Measurements from ENCODE around the gene STXBP4.

STXBP4 gene, protein sequence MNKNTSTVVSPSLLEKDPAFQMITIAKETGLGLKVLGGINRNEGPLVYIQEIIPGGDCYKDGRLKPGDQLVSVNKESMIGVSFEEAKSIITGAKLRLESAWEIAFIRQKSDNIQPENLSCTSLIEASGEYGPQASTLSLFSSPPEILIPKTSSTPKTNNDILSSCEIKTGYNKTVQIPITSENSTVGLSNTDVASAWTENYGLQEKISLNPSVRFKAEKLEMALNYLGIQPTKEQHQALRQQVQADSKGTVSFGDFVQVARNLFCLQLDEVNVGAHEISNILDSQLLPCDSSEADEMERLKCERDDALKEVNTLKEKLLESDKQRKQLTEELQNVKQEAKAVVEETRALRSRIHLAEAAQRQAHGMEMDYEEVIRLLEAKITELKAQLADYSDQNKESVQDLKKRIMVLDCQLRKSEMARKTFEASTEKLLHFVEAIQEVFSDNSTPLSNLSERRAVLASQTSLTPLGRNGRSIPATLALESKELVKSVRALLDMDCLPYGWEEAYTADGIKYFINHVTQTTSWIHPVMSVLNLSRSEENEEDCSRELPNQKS

DNA sequence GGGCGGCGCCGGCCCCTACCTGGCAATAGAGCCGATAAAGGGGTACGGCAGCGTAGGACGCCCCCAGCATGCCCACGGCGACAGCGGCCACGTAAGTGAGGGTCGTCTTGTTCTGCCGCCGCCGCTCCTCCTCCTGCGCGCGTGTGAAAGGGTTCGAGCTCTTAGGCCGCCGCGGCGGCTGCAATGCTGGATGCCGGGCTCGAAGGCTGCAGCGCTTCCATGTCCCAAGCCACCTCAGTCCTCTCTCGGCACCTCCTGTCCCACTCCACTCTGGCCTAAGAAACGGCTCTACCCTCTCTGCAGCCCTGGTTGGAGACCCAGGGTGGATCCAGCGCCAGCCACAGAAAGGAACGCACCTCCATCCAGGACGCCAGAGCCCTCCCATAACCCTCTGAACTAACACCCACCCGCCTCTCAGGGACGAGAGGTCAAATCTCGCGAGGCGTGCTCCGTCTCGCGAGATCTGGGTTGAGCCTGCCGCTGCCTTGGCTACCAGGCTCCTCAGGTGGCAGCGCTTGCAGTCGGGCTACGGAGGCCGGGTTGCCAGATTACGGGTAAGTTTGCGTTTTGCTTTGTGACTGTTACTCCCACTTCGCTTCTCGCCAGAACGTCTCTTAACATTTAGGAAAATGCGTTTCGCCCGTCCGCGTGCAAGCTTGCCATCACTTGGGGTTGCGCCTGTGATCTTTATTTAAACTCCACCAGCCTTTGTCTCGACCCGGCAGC, at the start of gene STXBP4, which contains the start of gene COX11:
STXBP4 (plus strand) TSS at position 504 of the 726 bp plus-strand sequence. CDS start 17,455 bp downstream, outside the sequence.
COX11 (minus strand) TSS at position 393 of the 726 bp plus-strand sequence; CDS start at position 385, 8 bp downstream.
- peak; percentile 87 for DNase-seq

DNA sequence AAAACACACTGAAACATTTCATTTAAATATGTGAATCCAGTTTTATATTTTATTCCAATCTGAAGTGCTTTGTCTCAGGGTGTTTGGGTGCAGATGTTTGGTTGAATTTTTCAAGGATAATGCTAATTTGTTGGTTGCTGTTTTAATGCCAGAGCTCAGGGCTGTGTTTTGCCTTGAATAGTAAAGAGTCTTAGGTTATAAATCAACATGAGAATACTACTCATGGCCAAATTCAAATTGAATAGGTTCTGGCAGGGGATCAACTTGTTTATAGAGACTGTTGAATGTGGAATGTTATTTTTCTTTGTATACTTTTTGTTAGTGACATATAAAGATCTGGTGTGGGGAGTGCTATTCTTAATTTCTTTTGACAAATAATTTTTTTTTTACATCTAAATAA, 49.1 kb upstream of the STXBP4 start:
- DNase-seq = no peak

DNA sequence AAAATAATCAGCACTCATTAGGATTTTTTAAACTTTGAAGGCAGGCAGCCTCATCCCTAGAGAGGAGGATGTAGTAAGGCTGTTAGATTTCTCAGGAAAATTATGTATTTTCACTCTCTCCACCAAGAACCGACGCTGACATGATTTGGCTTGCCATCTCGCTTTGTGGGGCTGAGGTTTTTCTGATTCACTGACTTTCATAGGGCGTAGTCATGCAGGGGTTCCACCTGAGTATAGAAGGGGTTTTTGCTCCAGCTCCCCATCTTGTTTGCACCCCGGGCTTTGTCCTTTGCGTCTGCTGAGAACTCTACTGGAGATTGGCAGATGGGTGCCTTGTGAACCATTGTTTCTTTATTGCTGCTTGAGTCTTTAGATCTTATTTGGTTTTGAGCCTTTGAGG, 47.7 kb upstream of the STXBP4 start:
- DNase-seq = no peak

- no peak for DNase-seq
Measured at GRCh38 chr17:54924405-54924804, 44.2 kb upstream of the STXBP4 start.

GRCh38 chr17:54927525-54927924, 41.0 kb upstream of the STXBP4 start:
- DNase-seq = no peak

GRCh38 chr17:54932711-54933110, 35.9 kb upstream of the STXBP4 start:
- no peak for DNase-seq

DNA sequence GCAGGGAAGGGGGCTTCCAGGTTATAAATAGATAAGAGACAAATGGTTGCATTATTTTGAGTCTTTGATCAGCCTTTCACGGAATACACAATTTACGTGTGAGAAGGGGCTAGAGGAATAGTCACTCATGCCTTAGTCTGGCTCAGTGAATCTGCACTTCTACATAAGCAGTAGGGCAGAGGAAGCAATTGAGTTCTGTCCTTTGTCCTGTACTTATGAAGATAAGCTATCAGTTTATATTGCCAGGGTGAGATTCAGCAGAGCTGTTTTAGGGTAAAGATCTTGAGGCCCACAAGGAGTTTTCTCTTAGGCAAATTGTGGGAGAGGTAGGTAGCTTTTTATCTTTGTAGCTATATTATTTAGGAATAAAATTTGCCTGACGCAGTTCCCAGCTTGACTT, 34.6 kb upstream of the STXBP4 start:
- no peak for DNase-seq

GRCh38 chr17:54935471-54935870, 33.1 kb upstream of the STXBP4 start:
- DNase-seq = no peak

DNA sequence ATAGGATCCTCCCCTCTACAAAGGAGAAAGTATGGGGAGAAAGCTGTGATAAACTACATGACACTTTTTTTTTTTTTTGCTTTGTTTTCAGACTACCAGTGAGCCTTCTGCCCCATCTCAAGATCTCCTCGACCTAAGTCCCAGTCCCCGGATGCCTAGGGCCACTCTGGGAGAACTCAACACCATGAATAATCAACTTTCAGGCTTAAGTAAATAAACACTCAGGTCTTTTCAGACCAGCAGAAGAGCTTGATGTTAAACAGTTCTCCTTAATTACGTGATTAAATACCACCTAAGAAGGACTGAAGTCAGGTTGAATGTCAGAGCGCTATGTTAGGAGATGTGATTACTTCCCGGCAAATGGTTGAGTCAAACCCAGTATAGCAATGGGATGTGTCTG, 31.5 kb upstream of the STXBP4 start:
- DNase-seq = no peak

- DNase-seq = no peak
Measured at GRCh38 chr17:54937426-54937825, 31.1 kb upstream of the STXBP4 start.

DNA sequence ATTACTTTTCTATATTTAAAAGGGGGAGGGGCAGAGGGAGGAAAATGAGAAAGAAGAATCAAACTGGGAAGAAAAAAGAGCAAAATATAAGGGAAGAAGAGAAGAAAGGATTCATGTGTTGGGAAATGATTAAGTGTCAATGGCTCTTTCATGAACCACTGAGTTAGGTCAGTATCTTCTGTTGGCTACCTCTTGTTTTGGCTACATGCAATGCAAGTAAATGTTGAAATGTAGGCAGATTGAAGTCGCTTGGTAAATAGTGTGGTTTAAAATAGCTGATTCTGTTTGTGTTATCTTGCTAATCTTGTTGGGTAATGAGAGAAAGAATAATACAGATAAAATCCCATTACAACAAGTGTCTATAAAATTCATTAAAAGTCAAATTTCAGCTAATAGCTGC, 27.3 kb upstream of the STXBP4 start:
- no peak for DNase-seq

GRCh38 chr17:54944796-54945195, 23.8 kb upstream of the STXBP4 start:
- DNase-seq = no peak

DNA sequence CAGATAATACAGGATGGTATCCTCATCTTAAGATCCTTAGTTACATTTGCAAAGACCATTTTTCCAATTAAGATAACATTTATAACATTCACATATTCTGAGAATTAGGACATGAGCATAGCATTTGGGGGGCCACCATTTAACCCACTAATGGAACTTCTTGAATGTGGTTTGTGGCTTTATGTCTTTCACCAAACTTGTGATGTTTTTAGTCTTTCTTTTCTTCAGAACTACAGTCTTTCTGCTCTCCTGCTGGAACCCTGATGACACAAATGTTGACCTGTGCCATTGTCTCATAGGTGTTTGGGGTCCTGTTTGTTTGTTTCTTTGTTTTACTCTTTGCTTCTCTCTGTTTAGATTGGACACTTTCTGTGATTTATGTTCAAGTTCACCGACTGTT, 23.3 kb upstream of the STXBP4 start:
- no peak for DNase-seq

DNA sequence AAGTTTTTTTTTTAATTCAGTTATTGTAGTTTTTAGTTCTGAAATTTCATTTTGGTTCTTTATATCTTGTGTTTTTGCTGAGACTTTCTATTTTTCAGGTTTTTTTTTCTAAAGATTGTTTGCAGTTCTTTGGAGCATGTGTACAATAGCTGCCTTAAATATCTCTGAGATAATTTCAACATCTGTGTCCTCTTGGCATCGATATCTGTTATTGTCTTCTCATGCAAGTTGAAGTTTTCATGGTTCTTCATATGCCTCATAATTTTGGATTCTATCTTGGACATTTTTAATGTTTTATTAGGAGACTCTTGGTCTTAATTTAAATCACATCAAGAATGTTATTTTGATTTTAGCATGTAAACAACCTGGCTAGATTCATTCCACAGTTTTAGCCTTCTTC, 22.9 kb upstream of the STXBP4 start:
- DNase-seq = no peak

DNA sequence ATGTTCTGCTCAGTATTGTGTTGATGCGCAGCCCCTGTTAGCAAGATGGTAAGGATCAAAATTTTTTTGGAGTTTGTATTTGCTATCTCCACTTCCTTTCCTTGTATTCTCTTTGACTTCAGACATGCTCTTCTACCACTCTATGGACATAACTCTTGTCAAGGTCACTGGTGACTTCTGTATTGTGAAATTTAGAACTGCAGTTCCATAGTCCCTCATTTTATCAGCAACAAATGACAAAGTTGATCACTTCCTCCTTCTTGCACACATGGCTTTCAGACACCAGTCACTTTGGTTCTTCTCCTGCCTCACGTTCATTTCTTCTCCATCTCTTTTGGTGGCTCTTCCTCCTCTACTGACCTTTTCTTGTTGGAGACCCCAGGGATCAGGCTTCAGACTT, 21.2 kb upstream of the STXBP4 start:
- DNase-seq = no peak

DNA sequence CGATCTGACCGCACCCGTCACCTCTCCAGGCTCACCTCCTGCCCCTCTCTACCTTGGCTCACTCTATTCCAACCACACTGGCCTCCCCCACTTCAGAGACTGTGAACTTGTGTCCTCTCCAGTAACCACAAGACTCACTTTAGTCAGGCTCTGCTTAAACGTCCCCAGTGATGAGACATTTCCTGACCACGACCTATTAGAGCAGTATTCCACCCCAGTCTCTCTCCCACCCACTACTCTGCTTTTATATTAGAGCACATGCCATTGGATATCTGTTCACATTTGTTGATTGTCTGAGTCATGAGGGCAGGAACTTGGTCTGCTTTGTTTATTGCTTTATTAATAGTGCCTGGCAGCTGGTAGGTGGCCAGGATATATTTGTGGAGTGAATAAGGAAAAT, 20.2 kb upstream of the STXBP4 start:
- peak; percentile 10 for DNase-seq

DNA sequence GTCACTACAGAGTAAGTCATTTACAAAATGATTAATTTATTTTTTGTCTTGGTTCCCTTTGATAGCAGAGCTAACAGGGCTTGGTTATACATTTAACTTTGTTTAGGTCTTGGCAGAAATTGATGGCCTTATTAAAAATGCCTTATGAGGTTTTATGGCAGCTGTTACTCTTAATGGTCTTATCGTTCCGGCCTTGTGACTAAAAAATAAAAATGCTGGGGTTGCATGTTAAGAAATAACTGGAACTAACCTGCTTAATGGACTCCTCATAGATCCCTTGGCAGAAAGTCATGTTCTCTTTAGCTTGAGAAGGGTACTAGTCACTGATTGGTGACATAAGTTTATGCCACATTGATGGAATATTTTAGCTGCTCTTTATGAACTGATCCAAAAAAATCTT, 18.4 kb upstream of the STXBP4 start:
- DNase-seq = no peak

- DNase-seq = no peak
Measured at GRCh38 chr17:54951286-54951685, 17.3 kb upstream of the STXBP4 start.

DNA sequence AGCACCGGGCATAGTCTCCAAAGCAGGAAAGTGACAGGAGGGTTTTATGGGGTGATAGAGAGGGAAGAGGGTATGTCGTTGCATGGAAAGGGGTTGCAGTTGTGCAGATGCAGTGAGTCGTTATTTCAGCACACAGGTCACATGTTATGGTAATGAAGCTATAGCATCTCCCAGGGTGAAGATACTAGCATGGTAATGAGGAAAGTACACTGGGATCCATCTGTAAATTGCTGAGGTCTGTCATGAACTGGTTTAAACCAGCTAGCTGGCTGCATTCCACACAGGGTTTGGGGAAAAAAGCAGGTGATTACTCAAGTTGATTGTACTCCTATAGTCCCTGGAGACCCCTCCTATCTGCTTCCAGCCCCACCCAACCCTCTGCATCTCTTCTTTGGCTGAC, 11.8 kb upstream of the STXBP4 start:
- no peak for DNase-seq

DNA sequence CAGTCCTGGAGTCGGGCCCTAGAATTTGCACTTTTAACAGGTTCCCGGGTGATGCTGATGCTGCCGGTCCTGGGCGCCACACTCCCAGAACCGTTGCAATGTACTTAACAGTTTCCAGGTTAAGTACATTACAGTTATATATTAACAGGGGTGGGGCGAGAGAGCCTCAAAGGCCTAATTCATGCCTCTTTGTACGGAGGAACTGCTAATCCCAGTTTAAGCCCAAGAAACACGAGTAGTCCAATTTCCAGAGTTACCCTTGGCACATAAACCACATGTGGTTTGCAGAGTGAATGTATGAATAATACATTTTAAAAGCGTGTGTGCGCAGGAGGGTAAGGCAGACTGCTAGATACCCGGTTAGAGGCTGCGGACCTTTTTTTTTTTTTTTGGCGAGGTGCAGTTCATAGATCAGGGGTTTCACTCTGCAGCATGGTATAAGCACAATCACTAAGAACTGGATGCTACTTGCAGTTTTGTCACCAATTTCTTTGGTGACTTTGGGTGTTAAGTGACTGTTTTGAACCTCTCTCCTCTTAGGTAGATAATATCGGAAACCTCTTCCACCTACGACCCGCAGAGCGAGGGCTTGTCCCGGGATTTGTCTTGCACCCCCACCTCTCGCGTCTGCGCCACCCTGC, 824 bp upstream of the STXBP4 start:
- DNase-seq = no peak

DNA sequence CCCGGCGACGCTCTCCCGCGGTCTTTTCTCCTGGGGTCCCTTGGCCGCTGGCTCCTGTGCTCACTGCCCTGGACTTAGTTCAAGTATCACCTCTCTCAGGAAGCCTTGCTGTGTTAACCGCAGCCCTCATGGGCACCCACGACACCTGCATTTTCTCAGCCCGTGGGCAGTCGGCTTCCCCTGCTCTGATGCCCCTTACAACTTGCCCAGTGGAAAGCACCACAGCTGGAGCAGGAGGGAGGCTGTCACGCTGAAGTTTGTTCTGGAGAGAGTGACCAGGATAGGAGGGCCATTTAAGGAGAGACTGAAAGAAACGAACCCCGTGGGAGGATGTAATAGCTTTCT, 395 bp downstream of the STXBP4 start:
- peak; percentile 45 for DNase-seq

GRCh38 chr17:54969658-54970572, 1.4 kb downstream of the STXBP4 start:
- DNase-seq = no peak

Data from amniotic stem cell (primary cell).